Loucy (cell line): ENCODE data around the gene SERPINA9.

Experiments used
- CTCF ChIP-seq: fragments of 200-600 bp; sonication (generic); conservative IDR thresholded peaks from 2 replicates; pipeline ENCODE4 v1.5.1; 2014; ENCODE audit warnings: mild to moderate bottlenecking, antibody characterized with exemption, low read length
- EZH2phosphoT487 ChIP-seq: fragments of 200-600 bp; IDR thresholded peaks from 2 replicates; pipeline ENCODE4 v1.6.1; 2018; ENCODE audit warnings: antibody characterized with exemption, mild to moderate bottlenecking, moderate library complexity, borderline replicate concordance

- no peak for TF ChIP-seq CTCF
- no peak for TF ChIP-seq EZH2phosphoT487
These were observed 49.5 kb downstream of the SERPINA9 start for GRCh38 chr14:94426526-94426925.
